ENCODE results near the gene MARCHF10.

DNA sequence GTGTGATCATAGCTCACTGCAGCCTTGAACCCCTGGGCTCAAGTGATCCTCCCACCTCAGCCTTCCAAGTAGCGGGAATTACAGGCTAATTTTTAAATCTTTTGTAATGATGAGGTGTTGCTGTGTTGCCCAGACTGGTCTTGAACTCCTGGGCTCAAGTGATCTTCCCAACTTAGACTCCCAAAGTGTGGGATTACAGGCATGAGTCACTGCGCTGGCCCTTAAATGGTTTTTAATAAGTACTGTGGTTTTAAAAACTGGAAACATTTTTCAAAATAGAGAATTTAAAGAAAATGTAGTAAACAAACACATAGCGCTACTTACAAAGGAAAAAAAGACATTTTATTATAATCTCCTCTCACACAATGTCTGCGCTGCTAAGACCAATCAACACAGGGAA lies 32.2 kb downstream of the MARCHF10 start:
- no peak for TF ChIP-seq EZH2phosphoT487 (IDR thresholded peaks at IDR 0.05; ENCODE audit: insufficient read depth, low read depth)
- no peak for TF ChIP-seq EZH2 (IDR thresholded peaks at IDR 0.05; ENCODE audit: insufficient read depth, poor library complexity, severe bottlenecking)
